GM12865 (cell line): ENCODE data around the gene RAP1GAP.

Experiments
- DNase-seq: peaks from one replicate; pipeline ENCODE4 v3.0.0; 2010; ENCODE audit warnings: low read depth
- H3K4me3 ChIP-seq: 2 replicates; pipeline ENCODE4 v1.5.1; 2011; ENCODE audit warnings: mild to moderate bottlenecking, low read depth, low read length, control low read depth
- CTCF ChIP-seq: IDR thresholded peaks from 2 replicates; pipeline ENCODE4 v1.5.1; 2011; ENCODE audit warnings: low read length, control low read depth, low read depth, inconsistent platforms; ENCODE audit not compliant: insufficient read depth; ENCODE audit errors: missing control alignments

Gene RAP1GAP

GRCh38 chr1:21590934-21591333 is 78.2 kb downstream of the RAP1GAP start:
- no peak for DNase-seq
- TF ChIP-seq CTCF = no peak
- H3K4me3 ChIP-seq = no peak overlapping the region

DNA sequence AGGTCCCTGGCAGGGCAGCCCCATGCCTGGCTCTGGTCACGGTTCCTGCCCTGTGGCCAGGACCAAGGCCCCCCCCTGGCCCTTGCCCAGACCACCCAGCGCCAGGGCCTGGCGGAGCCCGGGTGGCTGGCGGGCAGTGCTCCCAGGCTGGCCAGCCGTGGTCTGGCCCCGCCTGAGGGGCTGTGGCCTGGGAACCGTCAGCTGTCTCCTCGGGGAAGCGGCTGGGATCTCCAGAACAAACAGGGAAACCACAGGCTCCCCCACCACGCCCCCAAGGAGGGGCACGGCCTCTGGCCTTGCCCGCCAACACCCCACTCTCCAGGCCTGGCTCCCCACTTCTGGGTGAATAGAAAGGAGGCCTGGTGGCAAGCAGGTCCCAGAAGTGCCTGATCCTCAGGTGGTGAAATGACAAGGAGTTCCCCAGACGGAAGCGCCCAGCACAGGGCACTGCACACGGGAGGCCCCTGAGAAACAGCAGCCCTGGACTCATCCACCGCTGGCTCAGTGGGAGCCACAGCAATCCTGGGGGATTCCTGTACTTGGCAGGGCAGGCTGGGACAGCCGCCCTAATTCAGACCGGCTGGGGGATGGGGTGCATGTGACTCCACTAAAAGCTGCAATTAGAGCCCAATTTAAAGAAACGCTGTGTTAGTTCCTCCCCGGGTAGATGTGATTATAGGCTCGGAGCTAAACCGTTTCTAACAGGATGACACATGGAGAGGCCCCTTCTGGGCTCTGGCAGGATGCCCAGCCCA is 78.9 kb downstream of the RAP1GAP start:
- no peak for DNase-seq
- TF ChIP-seq CTCF = no peak
- H3K4me3 ChIP-seq = no peak overlapping the region

DNA sequence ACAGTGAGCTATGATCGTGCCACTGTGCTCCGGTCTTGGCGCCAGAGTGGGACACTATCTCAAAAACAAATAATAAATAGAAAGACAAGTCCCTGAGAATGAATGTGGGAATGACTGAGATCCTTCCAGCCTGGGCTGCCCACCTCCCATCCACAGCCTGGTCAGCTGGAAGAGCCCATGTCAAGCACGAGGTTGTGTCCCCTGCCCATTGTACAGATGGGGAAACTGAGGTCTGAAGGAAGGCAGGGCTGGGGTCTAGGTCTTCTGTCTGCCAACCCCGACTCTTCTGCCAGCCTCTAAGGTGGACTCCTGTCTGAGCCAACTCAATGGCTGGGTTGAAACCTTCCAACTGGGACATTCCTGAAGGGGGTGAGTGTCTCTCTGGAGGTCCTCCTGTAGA is 79.5 kb downstream of the RAP1GAP start:
- TF ChIP-seq CTCF = no peak

DNA sequence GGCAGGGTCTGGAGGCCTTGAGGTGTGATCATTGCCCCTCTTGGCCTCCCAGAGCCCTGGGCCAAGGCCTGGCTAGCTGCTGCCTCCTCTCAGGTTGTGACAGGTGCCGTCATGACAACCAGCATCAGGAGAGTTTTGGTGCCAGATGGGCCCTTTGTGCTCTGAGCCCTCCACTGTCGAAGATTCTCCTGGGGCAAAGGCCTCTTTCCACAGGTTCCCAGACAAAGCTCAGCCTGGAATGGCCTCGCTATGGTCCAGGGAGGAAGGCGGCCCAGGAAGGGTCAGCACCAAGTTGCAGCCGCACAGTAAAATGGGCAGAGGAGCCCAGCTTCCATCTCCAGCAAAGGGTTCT is 81.6 kb downstream of the RAP1GAP start:
- DNase-seq = no peak
- no peak overlapping the region for H3K4me3 ChIP-seq
- no peak for TF ChIP-seq CTCF

More for the DNA sequence above, 79.5 kb downstream of the RAP1GAP start:
- no peak for DNase-seq
- H3K4me3 ChIP-seq = no peak overlapping the region

DNA sequence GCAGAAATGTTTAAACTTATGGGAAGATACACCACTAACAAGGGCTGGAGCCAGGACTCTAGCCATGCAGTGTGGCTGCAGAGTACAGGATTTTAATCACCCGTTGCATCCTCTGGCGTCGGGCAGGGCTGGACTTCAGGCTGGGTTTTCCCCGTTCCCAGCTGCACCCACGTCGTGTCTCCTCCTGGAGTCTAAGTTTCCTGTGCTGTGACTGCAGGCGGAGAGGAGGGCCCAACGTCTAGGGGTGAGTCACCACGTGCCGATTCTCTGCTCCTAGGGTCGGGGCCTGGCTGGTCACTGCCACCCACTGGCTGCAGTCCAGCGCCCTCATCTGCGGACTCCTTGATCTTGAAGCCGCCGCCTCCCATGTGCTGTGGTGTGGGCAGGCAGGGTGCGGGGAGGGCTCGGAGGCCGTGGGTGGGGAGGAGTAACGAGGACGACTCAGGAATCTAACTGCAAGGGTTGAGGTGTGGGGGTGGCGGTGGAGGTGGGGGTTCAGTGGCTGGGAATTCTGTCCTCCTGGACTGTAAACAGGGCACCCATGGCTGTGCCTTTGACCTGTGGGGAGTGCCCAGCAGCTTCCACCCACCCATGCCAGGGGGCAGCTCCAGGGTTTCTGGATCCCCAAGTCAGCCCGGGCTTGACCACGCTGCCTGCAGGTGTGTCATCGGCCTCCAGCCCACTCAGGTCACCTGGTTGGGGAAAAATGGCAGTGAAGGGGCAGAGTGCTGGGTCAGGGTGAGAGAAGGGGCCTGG is 82.1 kb downstream of the RAP1GAP start:
- DNase-seq = no peak
- TF ChIP-seq CTCF = no peak
- no peak overlapping the region for H3K4me3 ChIP-seq

DNA sequence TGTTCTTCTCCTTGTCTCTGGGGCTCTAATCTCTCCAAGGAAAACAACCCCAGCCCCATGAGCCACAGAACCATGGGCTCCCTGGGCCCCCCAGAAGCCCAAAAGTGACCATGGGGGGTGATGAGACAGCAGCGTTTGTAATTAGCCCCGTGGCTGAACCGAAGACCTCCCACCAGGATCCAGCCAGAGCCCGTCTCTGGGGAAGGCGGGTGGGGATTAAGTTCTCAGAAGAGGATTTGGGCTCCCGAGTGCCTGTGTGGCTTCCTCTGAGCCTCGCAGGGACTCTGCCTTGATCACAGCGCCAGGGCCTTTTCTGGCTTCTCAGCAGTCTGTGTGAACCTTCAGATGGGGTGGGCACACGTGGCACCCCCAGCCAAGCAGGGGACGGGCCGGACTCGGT is 82.9 kb downstream of the RAP1GAP start:
- TF ChIP-seq CTCF = no peak
- no peak overlapping the region for H3K4me3 ChIP-seq
- DNase-seq = no peak
